Hindlimb muscle (tissue), 1 donor: ENCODE data around the gene TCEA3. TPM values are rescaled to one million over a fixed set of nuclear protein-coding genes. Genes with fewer than 3 reads are reported as not detected.

ENCODE experiments used
- DNase-seq: peaks from one replicate; pipeline ENCODE4 v3.0.0-alpha.2; 2013
- polyA plus RNA-seq: library from polyadenylated mRNA; unstranded; fragments of 120-200 nt; gene quantifications from one replicate; pipeline ENCODE4 v1.2.1, GENCODE V29; 2013; ENCODE audit not compliant: insufficient read length

The TCEA3 gene
- polyA plus RNA-seq, 1 donor: 430 TPM

DNA sequence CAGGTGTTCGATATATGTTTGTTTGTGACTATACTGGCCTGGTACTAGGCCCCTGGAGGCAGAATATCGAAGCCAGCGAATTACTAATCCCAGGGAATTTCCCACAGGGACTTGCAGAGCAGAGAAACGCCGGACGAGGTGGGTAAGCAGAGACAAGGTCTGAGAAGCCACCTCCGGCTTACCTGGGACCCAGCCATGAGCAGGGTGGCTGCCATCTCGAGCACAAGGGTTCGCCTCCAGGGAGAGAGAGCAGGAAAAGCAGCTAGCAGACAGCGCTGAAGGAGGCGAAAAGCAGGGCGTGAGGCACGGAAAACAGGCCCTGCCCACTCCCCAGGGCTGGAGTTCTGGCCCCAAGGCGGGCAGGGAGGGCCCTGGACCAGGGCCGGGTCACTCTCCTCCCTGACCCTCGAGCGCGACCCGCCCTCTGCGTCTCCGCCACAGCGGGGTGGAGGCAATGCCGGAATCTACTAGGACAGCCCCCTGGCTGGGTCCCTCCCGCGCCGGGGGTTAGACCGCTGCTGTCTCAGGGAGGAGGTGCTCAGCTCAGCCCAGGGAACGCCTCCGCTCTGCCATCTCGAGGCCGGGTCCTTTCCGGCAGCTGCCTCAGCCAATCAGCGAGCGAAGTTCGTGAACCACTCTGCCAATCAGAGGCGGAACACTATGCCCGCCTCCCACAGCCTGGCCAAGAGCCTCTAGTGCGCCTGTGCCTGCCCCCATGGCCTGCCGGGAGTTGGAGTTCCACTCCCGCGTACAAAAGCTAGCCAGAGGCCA lies 56.6 kb downstream of the TCEA3 start:
- peak; percentile 98 for DNase-seq

DNA sequence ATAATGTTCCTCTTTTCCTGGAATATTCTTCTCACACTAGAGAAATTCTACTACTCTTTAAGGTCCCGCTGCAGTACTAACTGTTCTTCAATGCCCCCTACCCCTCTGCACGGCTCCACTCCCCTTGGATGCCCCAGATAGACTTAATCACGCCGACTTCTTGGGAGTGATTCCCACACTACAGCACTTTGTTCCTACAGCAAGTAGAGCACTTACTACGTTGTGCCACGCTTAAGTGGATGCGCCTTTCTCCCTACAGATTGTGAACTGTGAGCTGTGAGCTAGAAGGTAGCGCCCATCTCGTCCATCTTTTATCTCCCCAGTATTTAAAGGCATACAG lies 57.1 kb downstream of the TCEA3 start:
- DNase-seq: no peak

DNA sequence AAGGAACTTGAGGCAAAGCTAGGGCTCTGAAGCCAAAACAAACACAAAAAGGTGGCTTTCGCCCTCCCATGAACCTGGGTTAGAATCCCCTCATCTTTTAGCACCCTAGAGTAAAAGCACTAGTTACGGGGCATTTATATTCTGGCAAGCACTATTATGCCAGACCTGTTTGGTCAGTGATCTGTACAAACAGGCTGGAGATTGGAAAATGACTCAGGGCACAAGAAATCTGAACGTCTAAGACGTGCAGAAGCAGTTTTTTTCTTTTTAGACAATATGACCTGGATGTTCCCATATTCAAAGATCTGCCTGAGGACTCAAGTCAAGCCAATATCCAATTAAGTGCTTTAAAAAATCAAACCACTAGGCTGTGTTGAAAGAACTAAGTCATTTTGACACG lies 58.0 kb downstream of the TCEA3 start:
- DNase-seq: no peak

DNA sequence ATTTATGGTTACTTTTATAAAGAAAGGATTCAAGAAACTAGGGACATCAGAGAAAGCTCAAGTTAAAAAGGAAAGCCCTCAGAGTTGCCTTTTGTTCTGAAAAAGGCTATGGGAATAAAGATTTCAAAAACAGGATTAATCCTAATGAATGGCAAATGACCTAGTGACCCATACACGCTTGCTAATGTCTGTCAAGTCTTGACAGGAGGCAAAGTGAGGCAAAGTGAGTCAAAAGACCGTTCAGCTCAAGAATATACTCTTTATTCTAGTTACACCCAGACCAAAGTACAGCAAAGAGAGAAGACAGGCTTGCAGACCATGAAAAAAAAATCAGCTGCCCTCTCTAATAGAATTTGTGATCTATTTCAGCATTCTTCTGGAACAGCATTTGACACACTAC lies 58.4 kb downstream of the TCEA3 start:
- no peak for DNase-seq

DNA sequence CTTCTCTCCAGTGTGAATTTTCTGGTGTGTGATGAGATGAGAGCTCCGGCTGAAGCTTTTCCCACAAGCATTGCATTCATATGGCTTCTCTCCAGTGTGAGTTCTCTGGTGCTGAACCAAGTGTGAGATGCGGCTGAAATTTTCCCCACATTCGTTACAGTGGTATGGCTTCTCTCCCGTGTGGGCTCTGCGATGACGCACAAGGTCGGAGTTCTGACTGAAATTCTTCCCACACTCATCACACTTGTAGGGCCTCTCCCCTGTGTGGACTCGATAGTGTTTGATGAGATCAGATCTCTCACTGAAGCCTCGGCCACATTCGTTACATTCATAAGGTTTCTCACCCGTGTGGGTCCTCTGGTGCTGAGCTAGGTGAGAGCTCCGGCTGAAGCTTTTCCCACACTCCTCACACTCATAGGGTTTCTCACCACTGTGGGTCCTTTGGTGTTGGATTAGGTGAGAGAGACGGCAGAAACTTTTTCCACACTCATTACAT lies 62.3 kb downstream of the TCEA3 start:
- DNase-seq: no peak

DNA sequence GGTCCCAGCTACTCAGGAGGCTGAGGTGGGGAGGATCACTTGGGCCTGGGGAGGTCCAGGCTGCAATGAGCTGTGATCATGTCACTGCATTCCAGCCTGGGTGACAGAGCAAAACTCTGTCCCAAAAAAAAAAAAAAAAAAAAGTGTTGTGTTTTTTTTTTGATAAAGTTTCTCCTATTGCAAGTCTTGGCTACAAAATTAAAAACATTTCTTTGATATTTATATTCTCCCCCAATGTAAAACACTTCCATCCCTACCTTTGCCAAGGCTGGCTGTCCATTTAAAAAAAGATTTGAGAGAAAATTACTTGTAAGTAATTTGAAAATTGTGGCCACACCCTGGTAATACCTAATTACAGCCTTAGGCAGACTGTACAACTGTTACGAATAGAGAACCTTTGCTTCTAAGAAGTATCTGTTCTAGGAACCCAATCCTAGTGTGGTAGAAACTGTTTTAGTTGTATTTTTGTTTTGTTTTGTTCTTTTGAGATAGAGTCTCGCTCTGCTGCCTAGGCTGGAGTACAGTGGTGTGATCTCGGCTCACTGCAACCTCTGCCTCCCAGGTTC lies 66.2 kb downstream of the TCEA3 start:
- DNase-seq: no peak

DNA sequence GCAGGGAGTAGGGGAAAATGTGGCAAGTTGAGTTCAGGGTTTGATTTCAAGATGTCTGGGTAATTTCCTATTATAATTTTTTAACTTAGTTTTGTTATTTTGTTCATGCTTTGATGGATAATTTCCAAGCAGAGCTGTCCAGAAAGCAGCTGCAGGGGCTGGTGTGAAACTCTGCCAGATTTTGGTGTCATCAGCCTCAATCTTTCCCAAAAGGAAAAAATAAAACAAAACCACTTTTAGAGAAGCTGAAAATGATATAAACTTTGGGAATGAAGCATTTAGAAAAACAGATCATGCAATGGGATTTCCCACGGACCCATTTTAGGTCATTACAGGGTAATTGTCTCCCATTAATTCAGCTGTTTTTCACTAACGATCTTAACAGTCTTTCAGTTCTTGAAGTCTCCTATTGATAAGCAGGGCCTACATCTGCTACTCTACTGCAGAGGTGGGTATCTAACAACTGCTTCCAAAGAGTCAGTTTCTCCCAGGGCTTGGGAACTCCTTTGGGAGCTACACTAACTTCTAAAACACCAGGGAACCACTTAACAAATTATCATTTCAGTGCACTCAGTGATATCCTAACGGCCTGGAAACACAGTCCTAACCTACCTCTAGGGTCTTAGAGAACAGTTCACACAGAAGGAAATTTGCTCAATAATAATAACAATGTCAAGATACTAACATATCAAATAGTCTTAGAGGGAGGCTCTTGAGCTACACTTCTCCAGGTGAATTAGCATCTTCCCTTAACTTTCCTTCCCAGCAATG lies 67.2 kb downstream of the TCEA3 start:
- peak; percentile 68 for DNase-seq

DNA sequence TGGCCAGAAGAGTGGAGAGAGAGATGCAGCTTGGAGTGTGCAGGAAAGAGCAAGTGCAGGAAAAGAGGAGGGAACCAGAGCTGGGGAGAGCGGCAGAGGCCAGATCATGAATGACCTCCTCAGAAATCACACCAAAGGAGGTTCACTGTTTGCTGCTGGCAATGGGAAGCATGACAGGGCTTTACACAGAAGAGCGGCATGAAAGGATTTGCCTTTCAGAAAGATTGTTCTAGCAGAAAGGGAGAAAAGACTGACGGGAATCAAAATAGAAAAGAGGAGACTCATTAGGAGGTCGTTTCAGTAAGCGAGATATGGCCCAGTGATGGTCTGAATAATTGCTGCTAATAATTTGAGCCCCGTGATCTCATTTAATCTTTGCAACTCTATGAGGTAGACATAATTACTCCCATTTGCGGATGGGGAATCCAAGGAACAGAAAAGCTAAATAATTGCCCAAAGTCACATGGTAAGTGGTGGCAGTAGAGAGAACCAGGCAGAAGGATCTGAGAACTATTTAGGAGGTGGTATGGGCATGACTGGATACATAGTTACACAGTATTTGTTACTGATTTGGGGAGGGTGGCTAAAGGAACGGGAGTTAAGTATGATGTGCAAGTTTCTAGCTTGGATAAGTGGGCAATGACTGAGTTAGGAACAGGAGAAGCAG lies 67.9 kb downstream of the TCEA3 start:
- DNase-seq: no peak

DNA sequence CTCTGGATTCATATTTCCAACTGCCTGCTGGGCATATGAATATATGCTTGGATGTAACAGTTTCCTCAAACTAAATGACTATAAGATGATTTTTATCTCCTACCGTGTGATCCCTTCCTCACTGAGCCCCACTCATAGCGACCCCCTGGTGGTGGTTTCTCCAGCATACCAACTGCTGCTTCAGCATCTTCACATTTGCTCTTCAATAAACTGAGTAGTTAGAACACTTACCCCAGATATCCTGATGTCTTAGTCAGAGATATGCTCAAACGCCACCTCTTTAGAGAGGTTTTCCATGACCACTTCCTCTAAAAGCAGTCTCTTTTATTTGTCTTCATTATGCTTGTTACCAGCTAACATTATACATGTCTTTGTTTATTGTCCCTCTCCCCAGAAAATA lies 70.3 kb downstream of the TCEA3 start:
- no peak for DNase-seq

DNA sequence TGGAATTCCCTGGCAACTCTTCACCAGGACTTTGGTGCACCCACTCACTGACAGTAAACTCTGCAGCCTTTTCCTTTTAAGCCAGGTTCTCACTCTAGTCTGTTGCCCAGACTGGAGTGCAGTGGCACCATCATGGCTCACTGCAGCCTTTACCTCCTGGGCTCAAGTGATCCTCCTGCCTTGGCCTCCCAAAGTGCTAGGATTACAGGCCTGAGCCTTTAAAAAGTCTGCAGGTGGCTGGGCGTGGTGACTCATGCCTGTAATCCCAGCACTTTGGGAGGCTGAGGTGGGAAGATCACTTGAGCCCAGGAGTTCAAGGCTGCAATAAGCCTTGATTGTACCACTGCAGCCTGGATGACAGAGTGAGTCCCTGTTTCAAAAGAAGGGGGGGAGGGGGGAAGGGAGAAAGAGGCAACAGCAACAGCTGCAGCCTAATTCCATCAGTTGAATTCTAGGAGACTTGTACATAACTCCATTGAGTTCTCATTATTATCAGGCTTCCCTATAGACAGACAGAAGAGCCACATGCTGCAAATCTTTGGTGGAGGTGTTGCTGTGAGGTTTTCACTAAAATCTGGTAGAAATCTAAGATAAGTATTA lies 72.4 kb downstream of the TCEA3 start:
- DNase-seq: no peak

DNA sequence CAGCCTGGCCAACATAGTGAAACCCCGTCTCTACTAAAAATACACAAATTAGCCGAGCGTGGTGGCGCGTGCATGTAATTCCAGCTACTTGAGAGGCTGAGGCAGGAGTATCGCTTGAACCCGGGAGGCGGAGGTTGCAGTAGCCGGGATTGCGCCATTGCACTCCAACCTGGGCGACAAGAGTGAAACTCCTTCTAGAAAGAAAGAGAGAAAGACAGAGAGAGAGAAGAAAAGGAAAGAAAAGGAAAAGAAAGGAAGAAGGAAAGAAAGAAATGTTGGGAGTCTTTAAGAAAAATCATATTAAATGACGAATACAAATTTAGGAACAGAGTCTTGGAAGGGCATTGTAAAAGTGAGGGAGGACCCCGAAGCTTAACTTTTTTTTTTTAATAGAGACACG lies 78.6 kb downstream of the TCEA3 start:
- DNase-seq: no peak

DNA sequence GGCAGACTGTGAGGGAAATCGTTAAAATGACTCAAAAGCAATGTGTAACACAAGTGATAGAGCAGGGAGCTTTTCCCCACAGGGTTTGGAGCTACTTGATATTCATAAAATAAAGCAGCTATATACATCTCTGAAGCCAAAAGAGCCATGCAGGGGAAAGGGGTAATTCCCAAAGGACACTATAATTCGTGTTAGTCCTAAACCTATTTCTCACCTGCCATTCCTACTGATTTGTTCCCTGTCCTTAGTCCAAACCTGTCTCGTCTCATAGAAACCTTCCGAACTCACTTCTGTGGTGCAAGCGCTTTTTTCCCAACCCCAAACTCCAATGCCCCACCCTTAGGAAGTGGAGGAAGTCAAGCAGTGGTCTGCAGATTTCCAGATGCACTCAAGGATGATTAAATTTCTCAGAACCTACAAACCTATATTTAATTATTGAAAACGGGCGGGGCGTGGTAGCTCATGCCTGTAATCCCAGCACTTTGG lies 79.5 kb downstream of the TCEA3 start:
- peak; percentile 40 for DNase-seq

DNA sequence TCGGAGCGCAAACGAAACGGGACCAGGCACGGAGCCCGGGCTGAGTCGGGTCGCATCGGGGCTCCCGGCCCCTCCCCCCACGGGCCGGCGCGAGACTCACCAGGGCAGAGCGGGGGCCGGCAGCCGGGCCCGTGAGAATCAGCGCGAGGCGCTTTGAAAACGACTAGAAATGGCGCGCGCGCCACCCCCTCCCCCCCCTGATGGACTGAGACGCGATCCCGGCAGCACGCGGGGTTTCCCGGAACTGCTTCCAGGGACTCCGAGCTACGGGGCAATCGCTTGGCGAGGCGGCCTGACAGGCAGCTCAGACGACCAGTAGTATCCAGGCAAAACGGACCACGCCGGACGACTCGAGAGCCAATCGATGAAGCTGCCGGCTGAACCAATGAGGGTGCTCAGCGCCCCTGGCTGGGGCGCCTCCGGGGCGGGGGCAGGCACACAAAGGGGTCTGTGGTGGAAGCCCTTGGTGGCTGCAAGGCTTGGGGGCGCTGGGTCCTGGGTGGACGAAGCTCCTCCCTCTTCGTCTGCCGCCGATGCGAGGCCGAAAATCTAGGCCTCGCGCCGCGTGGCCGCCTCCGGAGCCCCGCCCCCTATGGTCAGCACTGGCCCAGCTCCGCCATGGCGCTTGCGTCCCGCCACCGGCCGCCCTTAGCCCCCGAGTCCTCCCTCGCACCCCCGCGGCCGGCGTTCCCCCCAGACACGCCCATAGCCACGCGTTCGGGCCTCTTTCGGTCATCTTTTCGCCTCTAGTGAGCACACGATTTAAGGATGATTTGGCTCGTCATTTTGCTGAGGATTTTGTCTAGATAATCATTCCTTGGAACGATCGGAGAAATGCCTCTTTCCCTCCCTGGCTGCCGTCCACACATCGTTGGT lies 80.2 kb downstream of the TCEA3 start, which contains the start of gene HNRNPR:
HNRNPR (minus strand) TSS at position 174 of the 876 bp plus-strand sequence. CDS start 3,276 bp downstream, outside the sequence.
- DNase-seq: peak; percentile 100

DNA sequence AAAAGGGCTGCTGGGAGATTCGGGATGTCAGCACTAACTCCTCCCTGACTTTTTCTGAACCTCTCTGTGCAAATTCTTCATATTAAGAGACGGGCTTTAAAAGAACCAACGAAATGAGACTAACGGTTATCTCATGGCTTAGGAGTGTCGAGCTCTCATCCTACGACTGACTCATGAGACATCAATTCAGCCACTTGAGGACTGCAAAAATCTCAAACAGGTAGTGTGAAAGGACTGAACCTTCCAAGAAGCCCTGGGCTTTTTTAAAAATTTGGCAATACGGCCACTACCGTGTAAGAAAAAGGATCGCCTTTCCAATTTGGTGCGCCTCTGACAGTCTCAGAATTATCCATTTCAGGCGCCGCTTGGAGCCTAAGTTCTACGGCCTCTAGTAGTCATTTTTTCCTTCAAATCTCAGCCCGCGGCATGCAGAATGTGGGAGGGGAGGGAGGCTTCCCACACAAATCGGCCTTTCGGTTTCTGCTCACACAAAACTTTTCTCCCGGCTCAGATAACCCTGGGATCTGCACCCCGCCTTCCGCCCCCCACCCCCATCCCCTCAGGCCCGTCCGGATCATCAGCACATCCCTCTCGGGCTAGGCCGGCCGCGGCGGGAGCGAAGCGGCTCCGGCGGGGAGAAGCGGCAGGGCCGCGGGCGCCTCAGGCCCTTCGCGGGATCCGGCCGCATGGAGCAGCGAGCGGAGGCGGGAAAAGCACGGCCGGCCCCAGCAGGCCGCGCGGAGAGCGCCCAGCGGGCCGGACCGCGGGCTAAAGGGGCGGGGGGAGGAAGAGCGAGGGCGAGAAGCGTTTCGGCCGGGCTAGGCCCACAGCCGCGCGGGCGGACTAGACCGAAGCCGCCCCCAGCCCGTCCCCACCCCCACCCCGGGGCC lies 81.1 kb downstream of the TCEA3 start:
- peak; percentile 48 for DNase-seq

DNA sequence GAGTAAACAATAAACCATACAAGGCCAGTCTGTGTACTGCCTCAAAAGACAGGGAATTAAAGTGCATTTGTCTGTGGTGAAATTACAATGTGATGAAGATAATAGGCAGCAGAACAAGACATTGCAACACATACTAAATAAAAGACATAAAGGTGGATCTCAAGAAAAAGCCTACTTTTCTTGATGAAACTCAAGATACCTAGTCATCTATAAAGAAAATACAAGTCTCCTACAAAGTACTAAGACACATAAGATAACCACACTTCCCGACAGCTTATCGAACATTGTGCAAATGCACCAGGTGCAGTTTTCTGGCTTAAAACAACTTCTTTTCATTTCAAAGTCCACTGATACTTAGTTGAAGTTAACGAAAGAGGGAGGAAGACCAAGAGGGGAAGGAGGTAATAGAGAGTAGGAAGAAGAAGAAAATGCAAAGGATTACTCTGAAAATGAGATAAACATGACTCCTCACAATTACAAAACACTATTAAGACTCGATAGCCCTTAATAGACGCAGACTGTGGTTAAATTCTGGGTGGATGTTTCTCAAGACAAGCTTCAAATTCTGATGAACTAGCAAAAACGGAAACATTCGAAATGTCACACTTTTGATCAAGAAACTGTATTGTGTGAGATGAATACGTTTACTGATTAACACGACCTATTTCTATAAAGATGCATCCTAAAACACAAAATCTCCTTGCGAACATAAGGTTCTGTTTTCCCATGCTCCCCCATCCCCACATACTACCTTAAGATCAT lies 82.4 kb downstream of the TCEA3 start:
- no peak for DNase-seq

DNA sequence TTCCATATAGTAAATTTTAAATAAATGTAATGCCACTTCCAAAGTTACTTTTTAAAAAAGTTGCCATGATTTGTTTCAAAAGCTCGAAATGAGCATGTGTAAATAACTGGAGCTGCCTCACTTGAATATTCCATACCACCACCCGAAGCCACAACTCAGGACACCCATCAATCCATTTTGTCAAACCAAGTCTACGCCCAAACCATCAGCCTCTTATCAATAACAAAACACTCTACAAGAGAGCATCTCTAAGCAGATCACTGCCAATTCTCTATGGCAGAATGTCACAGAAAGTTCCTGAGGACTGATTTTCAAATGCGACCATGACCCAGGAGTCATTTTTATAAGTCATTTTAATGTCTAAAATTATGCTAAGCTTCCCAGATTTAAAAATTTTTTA lies 84.9 kb downstream of the TCEA3 start:
- no peak for DNase-seq

DNA sequence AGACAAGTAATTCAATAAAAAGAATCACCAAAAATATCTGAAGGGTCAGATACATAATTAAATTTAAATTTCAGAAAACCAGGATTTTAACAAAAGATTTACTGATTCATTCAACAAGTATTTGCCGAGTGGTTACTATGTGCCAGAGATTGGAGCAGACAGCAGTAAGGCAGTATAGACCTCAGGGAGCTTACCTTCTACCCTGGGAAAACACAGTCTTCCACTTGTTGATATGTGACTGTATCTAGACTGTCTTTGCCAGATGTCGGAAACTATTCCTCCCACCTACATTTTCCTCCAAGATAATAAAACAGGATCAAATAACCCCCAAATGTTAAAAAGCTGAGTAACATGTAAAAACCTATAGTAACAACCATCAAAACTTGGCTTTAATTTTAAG lies 86.7 kb downstream of the TCEA3 start:
- DNase-seq: no peak

DNA sequence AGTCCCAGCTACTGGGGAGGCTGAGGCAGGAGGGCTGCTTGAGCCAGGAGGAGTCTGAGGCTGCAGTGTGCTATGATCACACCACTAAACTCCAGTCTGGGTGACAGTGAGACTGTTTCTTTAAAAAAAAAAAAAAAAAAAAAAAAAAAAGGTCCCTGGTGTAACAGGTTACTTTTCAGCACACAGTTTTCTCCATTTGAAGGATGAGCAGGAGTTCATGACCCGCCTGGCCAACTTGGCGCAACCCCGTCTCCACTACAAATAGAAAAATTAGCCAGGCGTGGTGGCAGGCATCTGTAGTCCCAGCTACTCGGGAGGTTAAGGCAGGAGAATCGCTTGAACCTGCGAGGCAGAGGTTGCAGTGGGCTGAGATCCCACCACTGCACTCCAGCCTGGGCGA lies 92.8 kb downstream of the TCEA3 start:
- no peak for DNase-seq
